NCI-H1417 treated with DMSO at 0.1 percent for 48 hours (cell line): ENCODE results near the gene NAPEPLD.

Experiments used
- DNase-seq: peaks from one replicate; lab custom pipeline; 2025; lab: John Stamatoyannopoulos, UW

NAPEPLD gene

GRCh38 chr7:103143868-103144267, 5.0 kb downstream of the NAPEPLD start:
- DNase-seq = no peak

- DNase-seq = no peak
Observed at GRCh38 chr7:103142494-103142893, 6.4 kb downstream of the NAPEPLD start.

DNA sequence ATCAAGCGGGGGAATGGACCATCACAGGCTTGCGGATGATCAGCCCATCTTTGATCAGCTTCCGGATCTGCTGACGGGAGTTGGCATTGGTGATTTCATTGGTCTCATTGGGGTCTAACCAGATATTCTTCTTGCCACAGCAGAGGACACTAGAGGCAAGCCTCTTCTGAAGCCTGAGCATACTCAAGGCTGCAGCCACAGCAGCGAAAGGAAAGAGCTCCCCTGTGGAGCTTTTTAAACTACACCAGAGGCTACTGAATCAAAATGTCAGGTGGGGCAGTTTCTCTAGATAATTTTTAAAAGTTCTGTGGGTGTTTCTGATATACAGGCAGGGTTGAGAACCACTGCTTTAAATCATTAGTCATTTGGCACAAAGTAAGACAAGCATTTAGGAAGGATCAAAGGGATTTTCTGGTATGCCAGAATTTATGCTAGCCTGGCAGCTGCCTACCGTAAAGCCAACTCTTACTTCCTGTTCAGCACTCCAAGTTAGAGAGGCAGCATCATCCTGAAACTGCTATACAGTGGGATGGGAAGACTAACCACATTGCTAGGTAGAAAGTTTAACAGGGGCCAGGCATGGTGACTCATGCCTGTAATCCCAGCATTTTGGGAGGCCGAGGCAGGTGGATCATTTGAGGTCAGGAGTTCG, 7.0 kb downstream of the NAPEPLD start:
- no peak for DNase-seq

GRCh38 chr7:103140685-103141084, 8.2 kb downstream of the NAPEPLD start:
- DNase-seq = no peak

GRCh38 chr7:103140061-103140460, 8.8 kb downstream of the NAPEPLD start:
- DNase-seq = no peak

DNA sequence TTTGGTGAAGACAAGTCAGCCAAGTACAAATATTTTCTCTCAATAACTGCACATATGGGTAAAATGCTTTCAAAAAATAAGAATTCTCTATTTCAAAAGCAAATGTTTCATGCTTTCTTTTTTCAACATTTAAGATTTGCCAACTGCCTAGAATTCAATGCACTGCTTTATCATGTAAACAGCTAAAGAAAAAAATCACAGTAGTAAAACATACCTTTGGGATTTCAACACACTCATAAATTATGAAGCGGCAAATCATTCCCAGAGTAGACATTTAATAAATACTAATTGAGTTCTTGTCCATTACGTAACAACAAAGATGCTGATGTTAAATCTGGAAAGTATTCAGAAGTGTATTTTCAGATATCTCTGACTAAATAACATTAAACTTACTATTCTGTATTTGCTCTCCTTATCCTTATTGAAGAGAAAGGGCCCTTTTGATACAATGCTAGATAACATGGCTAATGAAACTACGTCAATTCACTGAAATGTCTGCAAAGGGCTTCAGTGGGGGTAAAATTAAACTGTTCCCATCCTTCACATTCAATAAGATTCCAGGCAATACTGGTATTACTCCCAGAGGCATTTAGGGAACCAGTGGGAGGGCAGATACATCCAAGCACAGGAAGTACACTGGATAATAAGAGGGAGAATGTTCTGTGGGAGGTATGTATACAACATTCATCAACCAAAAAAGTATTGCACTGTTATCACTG, 13.9 kb downstream of the NAPEPLD start:
- DNase-seq = no peak

GRCh38 chr7:103132995-103133688, 15.8 kb downstream of the NAPEPLD start:
- no peak for DNase-seq

DNA sequence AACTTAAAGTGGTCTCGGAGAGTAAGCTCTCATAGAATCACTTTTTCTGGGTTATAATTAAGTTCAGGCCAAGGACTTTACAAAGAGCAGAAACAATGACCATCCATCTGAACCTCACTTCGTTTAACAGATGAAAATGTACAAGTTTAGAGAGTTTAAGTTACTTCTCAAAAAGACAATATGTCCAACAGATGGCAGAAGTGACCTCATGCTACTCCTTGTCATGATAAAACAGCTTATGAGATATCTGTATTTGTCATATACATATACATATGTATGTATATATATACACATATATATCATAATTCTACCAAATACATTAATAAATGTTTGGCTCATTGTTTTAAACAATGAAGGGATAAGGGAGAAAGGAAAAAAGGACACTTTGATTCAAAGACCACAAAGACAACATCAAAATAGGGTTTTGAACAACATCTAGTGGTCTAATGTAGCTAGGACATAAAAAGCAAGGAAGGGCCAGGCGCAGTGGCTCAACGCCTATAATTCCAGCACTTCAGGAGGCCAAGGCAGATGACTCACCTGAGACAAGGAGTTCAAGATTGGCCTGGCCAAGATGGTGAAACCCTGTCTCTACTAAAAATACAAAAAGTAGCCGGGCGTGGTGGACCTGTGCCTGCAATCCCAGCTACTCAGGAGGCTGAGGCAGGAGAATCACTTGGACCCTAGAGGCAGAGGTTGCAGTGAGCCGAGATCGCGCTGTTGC, 17.8 kb downstream of the NAPEPLD start:
- no peak for DNase-seq

GRCh38 chr7:103129702-103130549, 19.0 kb downstream of the NAPEPLD start:
- DNase-seq = no peak

DNA sequence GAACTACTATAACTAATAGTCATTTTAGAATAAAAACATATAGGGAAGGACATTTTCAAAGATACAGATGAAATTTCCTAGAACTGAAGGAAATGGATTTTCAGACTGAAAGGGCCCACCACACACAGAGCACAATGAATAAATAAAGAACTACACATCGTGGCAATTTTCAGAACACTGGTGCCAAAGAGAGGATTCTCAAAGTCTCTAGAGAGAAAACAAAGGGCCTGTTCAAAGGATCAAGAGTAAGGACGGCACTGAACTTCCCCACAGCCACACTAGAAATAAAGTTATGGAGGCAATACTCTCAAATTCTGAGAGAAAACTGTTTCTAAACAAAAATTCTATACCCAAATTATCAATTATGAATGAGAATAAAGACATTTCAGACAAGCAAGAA, 21.9 kb downstream of the NAPEPLD start:
- no peak for DNase-seq

DNA sequence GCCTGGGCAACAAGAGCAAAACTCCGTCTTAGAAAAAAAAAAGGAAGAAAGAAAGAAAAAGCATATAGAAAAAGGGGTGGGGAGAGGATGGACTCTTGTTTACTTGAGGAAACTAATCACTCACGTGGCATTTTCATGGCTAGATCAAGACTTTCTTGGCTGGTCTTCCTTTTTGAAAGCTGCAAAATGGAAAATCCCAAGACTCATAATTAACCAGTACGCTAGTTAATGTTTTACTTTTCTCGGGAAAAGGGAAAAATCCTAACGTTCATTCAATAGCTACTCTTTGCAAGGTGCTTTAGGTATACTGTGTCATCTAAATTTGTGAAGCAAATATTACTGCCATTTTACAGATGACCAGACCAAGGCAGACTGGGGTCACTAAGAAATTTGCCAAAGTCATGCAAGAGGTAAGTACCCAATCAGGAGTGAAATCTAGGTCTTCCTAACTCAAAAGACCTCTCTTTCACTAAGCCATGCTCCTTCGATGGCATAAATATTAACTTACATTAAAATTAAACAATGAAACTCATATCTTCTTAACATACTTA, 24.4 kb downstream of the NAPEPLD start:
- no peak for DNase-seq

GRCh38 chr7:103123529-103123928, 25.4 kb downstream of the NAPEPLD start:
- DNase-seq = no peak

DNA sequence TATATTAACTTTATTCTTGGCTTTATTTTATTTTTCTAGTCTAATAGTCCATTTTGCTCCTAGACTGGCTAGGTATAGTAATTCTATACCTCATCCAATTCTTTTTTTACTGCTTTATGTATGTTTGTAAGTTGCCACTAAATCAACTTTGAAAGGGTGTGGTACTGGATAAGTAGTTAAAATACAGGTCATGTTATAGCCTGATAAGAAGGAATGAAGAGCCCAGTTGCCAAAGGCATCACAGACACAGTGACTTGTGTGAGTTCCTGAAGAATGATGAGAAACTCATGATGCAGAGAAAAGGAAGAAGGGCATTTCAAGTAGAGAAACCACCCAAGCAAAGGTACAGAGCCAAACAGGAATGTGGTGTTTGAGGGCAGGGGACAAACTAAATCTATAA, 27.3 kb downstream of the NAPEPLD start:
- no peak for DNase-seq

GRCh38 chr7:103120362-103120761, 28.5 kb downstream of the NAPEPLD start:
- no peak for DNase-seq

DNA sequence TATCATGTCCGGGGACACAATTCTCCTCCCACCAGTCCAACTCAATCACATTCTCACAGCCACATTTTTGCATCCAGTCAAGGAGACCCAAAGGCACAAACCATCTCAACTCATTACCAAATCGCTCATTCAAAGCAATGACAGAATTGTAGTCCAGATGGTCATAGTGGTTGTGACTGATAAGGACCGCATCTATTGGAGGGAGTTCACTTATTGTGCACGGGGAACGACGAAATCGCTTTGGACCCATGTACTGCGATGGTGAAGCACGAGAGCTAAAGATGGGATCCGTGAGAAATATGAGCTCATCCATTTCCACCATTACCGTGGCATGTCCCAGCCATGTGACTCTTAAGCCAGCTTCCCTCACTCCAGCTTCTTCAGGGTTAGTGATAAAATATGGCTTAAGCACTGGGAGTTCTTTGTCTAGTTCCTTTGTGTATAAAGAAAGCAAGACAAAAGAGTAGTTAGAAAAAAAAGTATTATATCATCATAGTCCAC, 29.1 kb downstream of the NAPEPLD start:
- no peak for DNase-seq

DNA sequence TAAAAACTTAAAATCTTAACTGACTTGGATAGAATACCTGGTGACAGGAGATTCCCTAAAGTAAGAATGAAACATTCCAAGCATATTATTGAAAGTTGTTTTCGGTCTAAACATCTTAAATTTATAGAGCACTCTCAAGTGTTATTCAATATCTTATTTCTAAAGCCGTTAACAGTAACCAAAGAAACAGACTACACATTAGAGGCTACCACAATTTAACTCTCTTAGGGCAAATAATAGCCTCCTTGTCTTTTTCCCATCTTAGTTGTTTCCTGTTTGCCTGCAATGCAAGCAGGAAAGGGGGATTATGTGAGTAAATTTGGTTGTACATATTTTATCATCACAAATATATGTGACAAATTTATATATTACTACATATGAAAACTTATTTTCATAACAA, 31.4 kb downstream of the NAPEPLD start:
- DNase-seq = no peak

- no peak for DNase-seq
Observed at GRCh38 chr7:103116991-103117390, 31.9 kb downstream of the NAPEPLD start.

DNA sequence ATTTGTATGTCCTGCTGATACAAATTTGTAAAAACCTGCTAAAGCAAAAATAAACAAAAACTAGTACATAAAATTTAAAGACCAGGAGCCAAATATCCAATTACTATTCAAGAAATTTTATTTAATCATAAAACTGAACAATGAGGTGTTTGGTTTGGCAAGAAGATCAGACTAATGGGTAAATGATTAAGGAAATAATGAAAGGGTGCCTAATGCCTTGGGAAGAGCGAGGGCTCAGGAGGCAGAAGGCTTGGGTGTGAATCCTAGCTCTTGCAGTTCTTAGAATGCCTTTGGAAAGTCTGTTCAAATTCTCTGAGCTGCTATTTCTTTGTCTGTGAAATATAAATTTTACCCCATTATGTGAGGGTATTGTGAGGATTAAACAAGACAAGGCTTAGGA, 32.4 kb downstream of the NAPEPLD start:
- DNase-seq = no peak

DNA sequence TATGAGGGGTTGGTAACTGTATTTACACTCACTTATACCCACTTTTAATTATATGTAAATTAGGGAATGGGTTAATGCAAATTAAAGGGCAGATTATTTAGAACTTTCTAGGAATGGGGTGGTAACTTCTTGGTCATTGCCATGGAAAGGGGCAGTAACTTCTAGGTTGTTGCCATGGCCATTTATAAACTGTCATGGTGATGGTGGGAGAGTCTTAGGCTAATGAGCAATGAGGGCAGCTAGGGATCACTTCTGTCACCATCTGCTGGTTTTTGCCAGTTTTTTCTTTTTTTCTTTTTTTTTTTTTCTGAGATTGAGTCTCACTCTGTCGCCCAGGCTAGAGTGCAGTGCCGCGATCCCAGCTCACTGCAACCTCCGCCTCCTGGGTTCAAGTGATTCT, 33.1 kb downstream of the NAPEPLD start:
- no peak for DNase-seq

- DNase-seq = no peak
Observed at GRCh38 chr7:103114576-103115008, 34.3 kb downstream of the NAPEPLD start.

DNA sequence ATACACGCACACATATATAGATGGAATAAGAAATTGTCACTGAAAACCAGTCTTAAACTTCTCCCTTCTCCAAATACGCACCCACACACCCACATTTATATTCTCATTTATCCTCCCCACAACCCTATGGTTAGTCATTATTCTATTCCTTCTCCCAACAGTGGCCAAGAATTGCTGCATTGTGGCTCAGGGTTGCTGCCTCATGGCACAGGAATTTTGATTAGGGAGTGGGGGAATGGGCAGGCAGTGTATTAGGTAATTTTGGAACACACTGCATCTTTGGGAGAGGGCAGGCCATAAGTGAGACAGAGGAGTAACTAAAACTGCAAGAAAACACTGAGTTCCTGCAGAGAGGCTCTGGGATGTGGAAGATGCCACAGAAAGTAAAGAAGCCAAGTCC, 35.7 kb downstream of the NAPEPLD start:
- no peak for DNase-seq
